HL-60 (cell line): Measurements from ENCODE around the gene FLACC1.

Experiments
- CTCF ChIP-seq: IDR thresholded peaks from one replicate; pipeline ENCODE4 v1.5.1; 2011; ENCODE audit warnings: low read length, control low read depth, inconsistent platforms; ENCODE audit not compliant: insufficient read depth
- GABPA ChIP-seq: IDR thresholded peaks from 2 replicates; pipeline ENCODE4 v1.6.1; 2012; ENCODE audit warnings: low read depth
- POLR2AphosphoS5 ChIP-seq: IDR thresholded peaks from 2 replicates; pipeline ENCODE4 v1.6.1; 2012; ENCODE audit warnings: low read depth
- REST ChIP-seq: IDR thresholded peaks from 2 replicates; pipeline ENCODE4 v1.6.1; 2012; ENCODE audit warnings: low read depth; ENCODE audit not compliant: insufficient replicate concordance

GRCh38 chr2:201308914-201309313, 48.2 kb downstream of the FLACC1 start:
- TF ChIP-seq CTCF (no peak), POLR2AphosphoS5 (no peak), REST (no peak), GABPA (no peak)
